B cell (primary cell): Measurements from ENCODE around the gene FEZF2. TPM values are rescaled to one million over a fixed set of nuclear protein-coding genes. Genes with fewer than 3 reads are reported as not detected.

ENCODE experiments used
- ATAC-seq: fragments of 200-7000 bp; cut with Tn5 transposase; one replicate; pipeline ENCODE4 v1.10.0; 2021; ENCODE audit warnings: low read depth, mild to moderate bottlenecking, moderate number of reproducible peaks, moderate library complexity
- CTCF ChIA-PET: fragments of 350-600 bp; sonication (Branson Sonifier 250); formaldehyde crosslinking; loops from one replicate; lab custom pipeline; 2021; ENCODE audit warnings: antibody characterized with exemption, inconsistent platforms; lab: Charles Lee
- POLR2A ChIA-PET: fragments of 350-600 bp; sonication (Branson Sonifier 250); formaldehyde crosslinking; loops from one replicate; lab custom pipeline; 2021; ENCODE audit warnings: antibody characterized with exemption; lab: Charles Lee
- DNase-seq: peaks from one replicate; pipeline ENCODE4 v3.0.0; 2013
- H2AFZ ChIP-seq: 2 replicates; pipeline ENCODE4 v1.6.1; 2012; ENCODE audit warnings: mild to moderate bottlenecking, low read depth, low read length; ENCODE audit not compliant: insufficient read depth, poor library complexity, severe bottlenecking
- H3K27ac ChIP-seq, 2 donors: 1 replicate in 1 of 2; 2 replicates in 1 of 2; pipeline ENCODE4 v1.5.1; 2012 to 2013; ENCODE audit warnings: low read length in 2 of 2, mild to moderate bottlenecking in 2 of 2, moderate library complexity in 1 of 2
- H3K27me3 ChIP-seq, 4 experiments: fragments of 200-600 bp in 1 of 4; sonication (generic) in 1 of 4; replicated peaks in 1 of 4; 1 replicate in 2 of 4; 2 replicates in 2 of 4; pipeline versions ENCODE4 v1.6.1 to v1.7.0; 2013 to 2016; ENCODE audit warnings: low read length in 3 of 4, mild to moderate bottlenecking in 2 of 4, mixed read lengths in 1 of 4, moderate library complexity in 1 of 4; ENCODE audit not compliant: insufficient read depth in 4 of 4, control insufficient read depth in 3 of 4; ENCODE audit errors: control extremely low read depth in 1 of 4
- H3K36me3 ChIP-seq, 2 experiments: replicated peaks in 1 of 2; 1 replicate in 1 of 2; 2 replicates in 1 of 2; pipeline versions ENCODE4 v1.6.1 to v1.7.1; 2013; ENCODE audit warnings: low read length in 1 of 2; ENCODE audit not compliant: insufficient read depth in 2 of 2, control insufficient read depth in 1 of 2; ENCODE audit errors: control extremely low read depth in 1 of 2, extremely low read depth in 1 of 2
- H3K4me1 ChIP-seq, 2 donors: fragments of 200-600 bp in 1 of 2; sonication (generic) in 1 of 2; 1 replicate in 1 of 2; 2 replicates in 1 of 2; pipeline versions ENCODE4 v1.5.1 to v1.6.1; 2013 to 2017; ENCODE audit warnings: low read length in 2 of 2; ENCODE audit not compliant: control insufficient read depth in 2 of 2, insufficient read depth in 2 of 2
- H3K4me2 ChIP-seq: replicated peaks from 2 replicates; pipeline ENCODE3; 2012; ENCODE audit warnings: mild to moderate bottlenecking, low read depth, low read length; ENCODE audit not compliant: poor library complexity, severe bottlenecking
- H3K4me3 ChIP-seq, 5 experiments: fragments of 200-600 bp in 1 of 5; sonication (generic) in 1 of 5; 1 replicate in 3 of 5; 2 replicates in 2 of 5; pipeline versions ENCODE4 v1.5.1 to v1.7.0; 2011 to 2016; ENCODE audit warnings: low read length in 4 of 5, mild to moderate bottlenecking in 4 of 5, low read depth in 2 of 5, control low read depth in 1 of 5, moderate library complexity in 1 of 5; ENCODE audit not compliant: insufficient read depth in 1 of 5; ENCODE audit errors: control extremely low read depth in 1 of 5, extremely low read depth in 1 of 5
- H3K79me2 ChIP-seq: fragments of 200-600 bp; sonication (generic); one replicate; pipeline ENCODE4 v1.6.0; 2016; ENCODE audit warnings: low read length; ENCODE audit not compliant: control insufficient read depth, insufficient read depth
- H3K9ac ChIP-seq: fragments of 200-600 bp; sonication (generic); 2 replicates; pipeline ENCODE4 v1.6.1; 2017; ENCODE audit warnings: mild to moderate bottlenecking, low read length, moderate library complexity
- H3K9me3 ChIP-seq, 3 donors: one replicate each; pipeline versions ENCODE4 v1.6.1 to v1.7.1; 2013; ENCODE audit warnings: low read length in 2 of 3; ENCODE audit not compliant: control insufficient read depth in 2 of 3, insufficient read depth in 1 of 3; ENCODE audit errors: control extremely low read depth in 1 of 3
- H4K20me1 ChIP-seq: 2 replicates; pipeline ENCODE4 v1.6.0; 2012; ENCODE audit warnings: mild to moderate bottlenecking, low read length; ENCODE audit not compliant: insufficient read depth, control insufficient read depth, poor library complexity, severe bottlenecking
- H3K27ac Mint-ChIP-seq: one replicate; pipeline ENCODE4 v1.8.0; 2021; ENCODE audit warnings: mixed read lengths
- H3K27me3 Mint-ChIP-seq: one replicate; pipeline ENCODE4 v1.8.0; 2021; ENCODE audit warnings: mixed read lengths
- H3K4me1 Mint-ChIP-seq: one replicate; pipeline ENCODE4 v1.8.0; 2021; ENCODE audit warnings: mixed read lengths
- H3K4me3 Mint-ChIP-seq: one replicate; pipeline ENCODE4 v1.8.0; 2021; ENCODE audit warnings: mixed read lengths
- H3K9me3 Mint-ChIP-seq: one replicate; pipeline ENCODE4 v1.8.0; 2022; ENCODE audit warnings: mixed read lengths; ENCODE audit not compliant: insufficient read depth
- EZH2 ChIP-seq: IDR thresholded peaks from 2 replicates; pipeline ENCODE4 v1.6.1; 2012; ENCODE audit warnings: borderline replicate concordance, low read depth, mild to moderate bottlenecking, moderate library complexity, low read length; ENCODE audit not compliant: insufficient read depth, poor library complexity, severe bottlenecking
- WGBS: methylation state at CpG from one replicate; pipeline ENCODE4 v1.1.5; 2013; ENCODE audit warnings: missing lambda C conversion rate; ENCODE audit not compliant: insufficient coverage; 5-methylcytosine and 5-hydroxymethylcytosine counted together
- intact Hi-C: fragments of 100-400 bp; cut with micrococcal nuclease; formaldehyde crosslinking; loops from one replicate; pipeline ENCODE4 v1.10.0; 2022
- polyA plus RNA-seq: library from polyadenylated mRNA; depleted of rRNA; stranded (reverse); fragments of >200 nt; gene quantifications from 2 replicates; pipeline ENCODE4 v1.2.3, GENCODE V29; 2012
- total RNA-seq, 2 donors: library from RNA; stranded (reverse); fragments of 120-200 nt in 1 of 2; gene quantifications; 1 replicate in 1 of 2; 2 replicates in 1 of 2; pipeline versions ENCODE4 v1.2.3 to v1.2.4, GENCODE V29; 2013 to 2022
- TF ChIP-seq, protein P1 (sequence below): fragments of 200-600 bp; IDR thresholded peaks from one replicate; pipeline ENCODE4 v1.8.0; 2022; ENCODE audit warnings: antibody characterized with exemption, mild to moderate bottlenecking

FEZF2 gene
- total and polyA plus RNA-seq, 2 donors (not counting 1 experiment from before 2014, with no cell fraction given) = not detected

DNA sequence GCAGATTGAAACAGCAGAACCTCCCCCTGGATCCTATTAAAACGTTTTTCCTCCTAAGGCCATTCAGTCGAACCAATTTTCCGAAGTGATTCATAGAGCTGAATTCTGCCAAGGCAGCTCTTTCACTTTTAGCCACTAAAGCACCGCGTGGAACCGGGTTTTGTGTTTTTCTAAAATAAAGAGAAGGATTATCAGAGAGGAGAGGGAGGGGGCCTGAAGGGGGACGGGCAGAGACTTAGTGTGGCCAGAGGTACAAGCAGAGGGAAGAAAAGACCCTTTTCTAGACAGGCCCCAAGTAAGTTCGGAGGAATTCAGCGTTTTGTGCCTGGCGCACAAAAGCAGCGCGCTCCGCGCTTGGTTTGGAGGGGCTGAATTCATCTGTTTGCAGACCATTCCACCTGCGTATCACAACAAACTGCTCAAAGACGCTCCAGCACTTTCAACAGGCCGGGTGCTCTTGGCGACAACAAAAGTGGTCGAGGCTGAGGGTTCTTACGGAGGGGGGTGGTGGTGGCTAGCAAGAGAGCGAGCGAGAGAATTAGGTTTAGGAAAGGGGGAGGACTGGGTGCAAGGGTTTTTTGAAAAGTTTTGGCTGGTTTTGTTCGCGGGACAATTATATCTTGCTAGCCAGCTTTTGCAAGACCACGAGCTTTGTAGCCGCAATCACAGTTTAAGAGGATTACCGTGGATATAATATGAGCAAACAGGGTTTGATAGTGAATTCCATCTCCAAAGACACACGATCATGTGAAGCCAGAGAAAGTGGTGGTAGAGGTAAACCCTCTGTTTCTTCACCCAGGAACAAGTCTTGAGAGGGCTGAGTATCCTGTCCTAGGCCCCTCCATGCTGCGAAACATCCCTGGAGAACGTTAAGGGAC is 1.2 kb upstream of the FEZF2 start:
- Histone ChIP-seq H4K20me1 (no peaks in the 10 kb centered on the region), H3K36me3 (no peaks in the 10 kb centered on the region), H3K27ac (no peak overlapping the region), H3K4me3 (no peak overlapping the region), H3K9ac (no peak overlapping the region), H3K27me3 (peaks cover 0 to 75% (median 35%) of the 10 kb centered on the region in 4 experiments), H2AFZ (no peak overlapping the region), H3K79me2 (no peaks in the 10 kb centered on the region), H3K4me2 (no peak overlapping the region), H3K4me1 (no peaks in the 10 kb centered on the region), H3K9me3 (peaks cover 0 to 38% (median 0%) of the 10 kb centered on the region in 3 donors)
- ATAC-seq (no peak), DNase-seq (no peak)
- WGBS = 14% methylated on average over 14 of the region's 30 CpGs
- ChIA-PET POLR2A (no interaction called here), CTCF (no interaction called here)
- intact Hi-C loops = no loop called here
- TF ChIP-seq, protein P1, sequence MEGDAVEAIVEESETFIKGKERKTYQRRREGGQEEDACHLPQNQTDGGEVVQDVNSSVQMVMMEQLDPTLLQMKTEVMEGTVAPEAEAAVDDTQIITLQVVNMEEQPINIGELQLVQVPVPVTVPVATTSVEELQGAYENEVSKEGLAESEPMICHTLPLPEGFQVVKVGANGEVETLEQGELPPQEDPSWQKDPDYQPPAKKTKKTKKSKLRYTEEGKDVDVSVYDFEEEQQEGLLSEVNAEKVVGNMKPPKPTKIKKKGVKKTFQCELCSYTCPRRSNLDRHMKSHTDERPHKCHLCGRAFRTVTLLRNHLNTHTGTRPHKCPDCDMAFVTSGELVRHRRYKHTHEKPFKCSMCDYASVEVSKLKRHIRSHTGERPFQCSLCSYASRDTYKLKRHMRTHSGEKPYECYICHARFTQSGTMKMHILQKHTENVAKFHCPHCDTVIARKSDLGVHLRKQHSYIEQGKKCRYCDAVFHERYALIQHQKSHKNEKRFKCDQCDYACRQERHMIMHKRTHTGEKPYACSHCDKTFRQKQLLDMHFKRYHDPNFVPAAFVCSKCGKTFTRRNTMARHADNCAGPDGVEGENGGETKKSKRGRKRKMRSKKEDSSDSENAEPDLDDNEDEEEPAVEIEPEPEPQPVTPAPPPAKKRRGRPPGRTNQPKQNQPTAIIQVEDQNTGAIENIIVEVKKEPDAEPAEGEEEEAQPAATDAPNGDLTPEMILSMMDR = no peak
- TF ChIP-seq EZH2 = no peak
- peaks cover 4% of the 10 kb centered on the region for H3K4me1 Mint-ChIP-seq
- H3K27me3 Mint-ChIP-seq = peaks cover 69% of the 10 kb centered on the region
- no peaks in the 10 kb centered on the region for H3K9me3 Mint-ChIP-seq
- H3K4me3 Mint-ChIP-seq = no peak overlapping the region
- no peak overlapping the region for H3K27ac Mint-ChIP-seq

DNA sequence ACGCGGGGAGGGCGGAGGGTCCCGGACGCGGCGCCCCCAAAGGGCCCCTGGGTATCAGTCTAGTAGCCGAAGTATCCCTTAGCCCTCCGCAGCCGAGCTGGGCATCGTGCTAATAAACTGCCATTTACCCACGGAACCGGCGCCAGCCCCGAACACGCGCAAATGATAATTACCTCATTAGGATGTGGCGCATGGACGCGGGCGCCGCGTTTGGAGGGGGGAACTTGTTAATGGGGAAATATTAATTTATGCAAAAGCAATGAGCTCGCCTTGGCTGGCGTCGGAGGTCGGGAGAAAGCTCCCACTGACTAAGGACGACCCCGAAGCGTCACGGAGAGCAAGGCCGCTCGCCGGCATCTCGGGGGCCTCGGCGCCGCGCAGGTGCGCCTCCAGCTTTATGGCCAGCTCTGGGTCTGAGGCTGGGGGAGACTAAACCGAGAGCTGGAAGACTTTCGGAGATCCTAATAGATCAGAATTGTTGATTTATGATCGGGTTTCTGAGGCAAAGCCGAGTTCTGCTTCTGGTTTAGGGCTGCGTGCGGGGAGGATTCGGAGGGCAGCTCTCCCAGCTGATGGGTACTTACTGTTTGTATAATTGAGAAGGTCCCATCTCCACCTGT is 474 bp upstream of the FEZF2 start:
- Histone ChIP-seq H3K4me3 (no peak overlapping the region), H3K4me1 (no peaks in the 10 kb centered on the region), H4K20me1 (no peaks in the 10 kb centered on the region), H2AFZ (no peak overlapping the region), H3K9ac (no peak overlapping the region), H3K27ac (no peak overlapping the region), H3K27me3 (peaks cover 0 to 75% (median 31%) of the 10 kb centered on the region in 4 experiments), H3K36me3 (no peaks in the 10 kb centered on the region), H3K4me2 (no peak overlapping the region), H3K79me2 (no peaks in the 10 kb centered on the region), H3K9me3 (peaks cover 0 to 44% (median 0%) of the 10 kb centered on the region in 3 donors)
- TF ChIP-seq, protein P1 = no peak
- no peak for TF ChIP-seq EZH2
- Mint-ChIP-seq H3K27ac (no peak overlapping the region), H3K27me3 (peaks cover 68% of the 10 kb centered on the region), H3K9me3 (no peaks in the 10 kb centered on the region), H3K4me1 (peaks cover 4% of the 10 kb centered on the region), H3K4me3 (no peak overlapping the region)
- DNase-seq = no peak
- intact Hi-C loops = no loop called here
- 7% methylated on average over 44 of the region's 47 CpGs for WGBS
- ChIA-PET CTCF (no interaction called here), POLR2A (no interaction called here)
- ATAC-seq = no peak
